ENCODE results near the gene TAF4.
"Not testable (repeated sequence)": the region's sequence is repeated elsewhere in the genome, so short reads cannot be mapped to it uniquely, and the experiment has no call there.

DNA sequence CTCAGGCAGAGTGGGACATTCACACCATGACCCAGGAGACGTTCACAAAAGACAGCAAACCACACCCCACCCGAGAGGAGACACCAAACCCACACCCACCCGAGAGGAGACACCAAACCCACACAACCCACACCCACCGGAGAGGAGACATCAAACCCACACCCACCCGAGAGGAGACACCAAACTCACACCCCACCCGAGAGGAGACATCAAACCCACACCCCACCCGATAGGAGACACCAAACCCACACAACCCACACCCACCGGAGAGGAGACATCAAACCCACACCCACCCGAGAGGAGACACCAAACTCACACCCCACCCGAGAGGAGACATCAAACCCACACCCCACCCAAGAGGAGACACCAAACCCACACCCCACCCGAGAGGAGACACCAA lies 84.0 kb downstream of the TAF4 start:
- TF ChIP-seq, protein P1, sequence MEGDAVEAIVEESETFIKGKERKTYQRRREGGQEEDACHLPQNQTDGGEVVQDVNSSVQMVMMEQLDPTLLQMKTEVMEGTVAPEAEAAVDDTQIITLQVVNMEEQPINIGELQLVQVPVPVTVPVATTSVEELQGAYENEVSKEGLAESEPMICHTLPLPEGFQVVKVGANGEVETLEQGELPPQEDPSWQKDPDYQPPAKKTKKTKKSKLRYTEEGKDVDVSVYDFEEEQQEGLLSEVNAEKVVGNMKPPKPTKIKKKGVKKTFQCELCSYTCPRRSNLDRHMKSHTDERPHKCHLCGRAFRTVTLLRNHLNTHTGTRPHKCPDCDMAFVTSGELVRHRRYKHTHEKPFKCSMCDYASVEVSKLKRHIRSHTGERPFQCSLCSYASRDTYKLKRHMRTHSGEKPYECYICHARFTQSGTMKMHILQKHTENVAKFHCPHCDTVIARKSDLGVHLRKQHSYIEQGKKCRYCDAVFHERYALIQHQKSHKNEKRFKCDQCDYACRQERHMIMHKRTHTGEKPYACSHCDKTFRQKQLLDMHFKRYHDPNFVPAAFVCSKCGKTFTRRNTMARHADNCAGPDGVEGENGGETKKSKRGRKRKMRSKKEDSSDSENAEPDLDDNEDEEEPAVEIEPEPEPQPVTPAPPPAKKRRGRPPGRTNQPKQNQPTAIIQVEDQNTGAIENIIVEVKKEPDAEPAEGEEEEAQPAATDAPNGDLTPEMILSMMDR (IDR thresholded peaks at IDR 0.05): not testable (repeated sequence)
- not testable (repeated sequence) for TF ChIP-seq POLR2A (IDR thresholded peaks at IDR 0.05)

Data from body of pancreas (tissue), 4 donors.